Retinal pigment epithelial cell (primary cell): ENCODE data around the gene HUWE1.
"Not testable (repeated sequence)": the region's sequence is repeated elsewhere in the genome, so short reads cannot be mapped to it uniquely, and the experiment has no call there.

Experiments used
- DNase-seq: peaks from one replicate; pipeline ENCODE4 v3.0.0-alpha.2; 2010; ENCODE audit warnings: low read depth
- H3K4me3 ChIP-seq: 2 replicates; pipeline ENCODE4 v1.5.1; 2011; ENCODE audit warnings: mild to moderate bottlenecking, low read length, control low read depth, moderate library complexity
- TF ChIP-seq, protein P1 (sequence below): conservative IDR thresholded peaks from 2 replicates; pipeline ENCODE4 v1.5.1; 2011; ENCODE audit warnings: low read depth, low read length, control low read depth, inconsistent platforms

The HUWE1 gene

GRCh38 chrX:53686151-53686885 lies at the start of gene HUWE1:
Gene HUWE1 (minus strand): TSS chrX:53686719. CDS start chrX:53654107, 32,612 bp downstream.
- DNase-seq, result no peak
- TF ChIP-seq, protein P1, sequence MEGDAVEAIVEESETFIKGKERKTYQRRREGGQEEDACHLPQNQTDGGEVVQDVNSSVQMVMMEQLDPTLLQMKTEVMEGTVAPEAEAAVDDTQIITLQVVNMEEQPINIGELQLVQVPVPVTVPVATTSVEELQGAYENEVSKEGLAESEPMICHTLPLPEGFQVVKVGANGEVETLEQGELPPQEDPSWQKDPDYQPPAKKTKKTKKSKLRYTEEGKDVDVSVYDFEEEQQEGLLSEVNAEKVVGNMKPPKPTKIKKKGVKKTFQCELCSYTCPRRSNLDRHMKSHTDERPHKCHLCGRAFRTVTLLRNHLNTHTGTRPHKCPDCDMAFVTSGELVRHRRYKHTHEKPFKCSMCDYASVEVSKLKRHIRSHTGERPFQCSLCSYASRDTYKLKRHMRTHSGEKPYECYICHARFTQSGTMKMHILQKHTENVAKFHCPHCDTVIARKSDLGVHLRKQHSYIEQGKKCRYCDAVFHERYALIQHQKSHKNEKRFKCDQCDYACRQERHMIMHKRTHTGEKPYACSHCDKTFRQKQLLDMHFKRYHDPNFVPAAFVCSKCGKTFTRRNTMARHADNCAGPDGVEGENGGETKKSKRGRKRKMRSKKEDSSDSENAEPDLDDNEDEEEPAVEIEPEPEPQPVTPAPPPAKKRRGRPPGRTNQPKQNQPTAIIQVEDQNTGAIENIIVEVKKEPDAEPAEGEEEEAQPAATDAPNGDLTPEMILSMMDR, result no peak
- H3K4me3 ChIP-seq, result peak within 1 kb of the TSS; percentile 63

DNA sequence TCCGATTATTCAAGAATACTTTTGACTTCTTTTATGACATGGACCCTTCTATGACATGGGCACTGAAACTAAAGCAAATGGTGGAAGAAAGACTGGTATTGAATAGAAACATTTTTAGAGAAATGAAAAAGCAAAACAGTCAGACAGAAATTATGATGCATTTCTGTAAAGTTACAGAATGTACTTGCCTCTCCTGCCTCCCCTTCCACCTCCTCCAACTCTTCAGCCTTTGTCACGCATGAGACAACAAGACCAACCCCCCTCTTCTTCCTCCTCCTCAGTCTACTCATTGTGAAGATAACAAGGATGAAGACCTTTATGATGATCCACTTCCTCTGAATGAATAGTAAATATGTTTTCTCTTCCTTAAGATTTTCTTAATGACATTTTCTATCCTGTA lies 46.3 kb upstream of the HUWE1 start:
- TF ChIP-seq, protein P1, result no peak
- H3K4me3 ChIP-seq, result no peak overlapping the region
- no peak for DNase-seq

- no peak for DNase-seq
- TF ChIP-seq, protein P1, result no peak
- H3K4me3 ChIP-seq, result no peak overlapping the region
Measured at GRCh38 chrX:53729751-53730150, 43.2 kb upstream of the HUWE1 start.

DNA sequence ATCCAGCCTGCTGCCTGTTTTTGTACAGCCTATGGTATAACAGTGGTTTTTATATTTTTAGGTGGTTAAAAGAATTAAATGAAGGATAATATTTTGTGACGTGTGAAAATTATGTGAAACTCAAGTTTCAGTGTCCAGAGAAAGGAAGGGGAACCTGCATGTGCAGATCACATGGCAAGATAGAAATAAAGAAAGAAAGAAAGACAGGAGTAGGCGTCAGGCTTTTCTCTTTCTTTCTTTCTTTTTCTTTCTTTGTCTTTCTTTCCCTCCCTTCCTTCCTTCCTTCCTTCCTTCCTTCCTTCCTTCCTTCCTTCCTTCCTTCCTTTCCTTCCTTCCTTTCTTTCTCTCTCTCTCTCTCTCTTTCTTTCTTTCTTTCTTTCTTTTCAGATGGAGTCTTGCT lies 42.0 kb upstream of the HUWE1 start:
- no peak for DNase-seq
- TF ChIP-seq, protein P1, result no peak
- H3K4me3 ChIP-seq, result no peak overlapping the region

- no peak overlapping the region for H3K4me3 ChIP-seq
Measured at GRCh38 chrX:53724872-53725271, 38.4 kb upstream of the HUWE1 start.

GRCh38 chrX:53723381-53723780 lies 36.9 kb upstream of the HUWE1 start:
- no peak overlapping the region for H3K4me3 ChIP-seq
- no peak for DNase-seq
- TF ChIP-seq, protein P1, result no peak

More at GRCh38 chrX:53724872-53725271, 38.4 kb upstream of the HUWE1 start:
- TF ChIP-seq, protein P1, result no peak
- DNase-seq, result no peak

- H3K4me3 ChIP-seq, DNase-seq: not testable (repeated sequence)
Measured at GRCh38 chrX:53721610-53722009, 35.1 kb upstream of the HUWE1 start.

- H3K4me3 ChIP-seq, DNase-seq: not testable (repeated sequence)
Measured at GRCh38 chrX:53719666-53720065, 33.1 kb upstream of the HUWE1 start.
